ENCODE data around the gene TLL2.
A peak's percentile ranks its signal among the peaks of the same experiment; 100 is the strongest.
"Not testable (repeated sequence)": the region's sequence is repeated elsewhere in the genome, so short reads cannot be mapped to it uniquely, and the experiment has no call there.

Gene TLL2

GRCh38 chr10:96513698-96514561, at the start of gene TLL2:
TSS of gene TLL2 (minus strand) at chr10:96513926. CDS start at chr10:96513685, 241 bp downstream.
- DNase-seq (ENCODE audit: low read depth in 2 of 2) = peak; percentile 44 to 59

GRCh38 chr10:96560966-96561887, 47.5 kb upstream of the TLL2 start:
- DNase-seq (ENCODE audit: low read depth in 2 of 2) = no peak

- no peak for DNase-seq (ENCODE audit: low read depth in 2 of 2)
These were observed 46.8 kb upstream of the TLL2 start for GRCh38 chr10:96560489-96560888.

GRCh38 chr10:96556003-96556402, 42.3 kb upstream of the TLL2 start:
- DNase-seq (ENCODE audit: low read depth in 2 of 2) = no peak

- DNase-seq (ENCODE audit: low read depth in 2 of 2) = no peak
These were observed 41.6 kb upstream of the TLL2 start for GRCh38 chr10:96555330-96555729.

- no peak for DNase-seq (ENCODE audit: low read depth in 2 of 2)
These were observed 34.9 kb upstream of the TLL2 start for GRCh38 chr10:96548589-96548988.

- DNase-seq (ENCODE audit: low read depth in 2 of 2) = not testable (repeated sequence)
These were observed 31.8 kb upstream of the TLL2 start for GRCh38 chr10:96545558-96545957.

GRCh38 chr10:96541921-96542320, 28.2 kb upstream of the TLL2 start:
- DNase-seq (ENCODE audit: low read depth in 2 of 2) = no peak

- DNase-seq (ENCODE audit: low read depth in 2 of 2) = no peak
These were observed 26.5 kb upstream of the TLL2 start for GRCh38 chr10:96540240-96540639.

- DNase-seq (ENCODE audit: low read depth in 2 of 2) = no peak
These were observed 25.0 kb upstream of the TLL2 start for GRCh38 chr10:96538683-96539082.

GRCh38 chr10:96536129-96536528, 22.4 kb upstream of the TLL2 start:
- DNase-seq (ENCODE audit: low read depth in 2 of 2) = no peak

- DNase-seq (ENCODE audit: low read depth in 2 of 2) = no peak
These were observed 18.8 kb upstream of the TLL2 start for GRCh38 chr10:96532523-96532922.

GRCh38 chr10:96529634-96530279, 16.0 kb upstream of the TLL2 start:
- no peak for DNase-seq (ENCODE audit: low read depth in 2 of 2)

GRCh38 chr10:96524741-96525140, 11.0 kb upstream of the TLL2 start:
- no peak for DNase-seq (ENCODE audit: low read depth in 2 of 2)

GRCh38 chr10:96517284-96517683, 3.6 kb upstream of the TLL2 start:
- DNase-seq (ENCODE audit: low read depth in 2 of 2) = no peak

- no peak for DNase-seq (ENCODE audit: low read depth in 2 of 2)
These were observed 2.6 kb upstream of the TLL2 start for GRCh38 chr10:96516337-96516736.

- peak in 1 of 2 donors; percentile 12 for DNase-seq (ENCODE audit: low read depth in 2 of 2)
These were observed 425 bp downstream of the TLL2 start for GRCh38 chr10:96513305-96513697.

- no peak for DNase-seq (ENCODE audit: low read depth in 2 of 2)
These were observed 1.0 kb downstream of the TLL2 start for GRCh38 chr10:96512524-96513304.

- DNase-seq (ENCODE audit: low read depth in 2 of 2) = no peak
These were observed 2.4 kb downstream of the TLL2 start for GRCh38 chr10:96511044-96511945.

- no peak for DNase-seq (ENCODE audit: low read depth in 2 of 2)
These were observed 4.6 kb downstream of the TLL2 start for GRCh38 chr10:96509017-96509641.
